ENCODE data around the gene ZBTB39. TPM values are rescaled to one million over a fixed set of nuclear protein-coding genes. Genes with fewer than 3 reads are reported as not detected.
"Not testable (repeated sequence)": the region's sequence is repeated elsewhere in the genome, so short reads cannot be mapped to it uniquely, and the experiment has no call there.

The ZBTB39 gene
- total RNA-seq, 1 donor from 2014 or later, result 8.5 TPM

DNA sequence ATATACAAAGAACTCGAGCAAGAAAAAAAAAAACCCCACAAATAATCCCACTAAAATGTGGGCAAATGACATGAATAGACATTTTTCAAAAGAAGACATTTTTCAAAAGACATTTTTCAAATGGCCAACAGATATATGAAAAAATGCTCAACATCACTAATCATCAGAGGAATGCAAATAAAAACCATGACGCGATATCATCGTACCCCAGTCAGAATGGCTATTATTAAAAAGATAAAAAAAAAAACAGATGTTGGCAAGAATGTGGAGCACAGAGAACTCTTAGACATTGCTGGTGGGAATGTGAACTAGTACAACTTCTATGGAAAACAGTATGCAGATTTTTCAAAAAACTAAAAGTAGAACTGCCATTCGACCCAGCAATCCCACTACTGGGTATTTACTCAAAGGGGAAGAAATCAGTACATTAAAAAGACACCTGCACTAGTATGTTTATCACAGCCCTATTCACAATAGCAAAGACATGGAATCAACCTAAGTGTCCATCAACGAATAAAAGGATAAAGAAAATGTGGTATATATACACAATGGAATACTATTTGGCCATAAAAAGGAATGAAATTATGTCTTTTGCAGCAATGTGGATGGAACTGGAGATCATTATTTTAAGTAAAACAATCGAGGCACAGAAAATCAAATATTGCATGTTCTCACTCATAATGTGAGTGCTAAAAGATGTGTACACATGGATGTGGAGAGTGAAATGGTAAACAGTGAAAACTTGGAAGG is 16.3 kb downstream of the ZBTB39 start:
- Histone ChIP-seq H3K27me3 (ENCODE audit: control insufficient read depth, insufficient read depth, low read length) (peaks cover 2% of the 10 kb centered on the region), H3K36me3 (ENCODE audit: control insufficient read depth, insufficient read depth, low read length) (no peaks in the 10 kb centered on the region), H3K4me3 (ENCODE audit: low read depth, low read length) (no peak overlapping the region)
- TF ChIP-seq, protein P1, sequence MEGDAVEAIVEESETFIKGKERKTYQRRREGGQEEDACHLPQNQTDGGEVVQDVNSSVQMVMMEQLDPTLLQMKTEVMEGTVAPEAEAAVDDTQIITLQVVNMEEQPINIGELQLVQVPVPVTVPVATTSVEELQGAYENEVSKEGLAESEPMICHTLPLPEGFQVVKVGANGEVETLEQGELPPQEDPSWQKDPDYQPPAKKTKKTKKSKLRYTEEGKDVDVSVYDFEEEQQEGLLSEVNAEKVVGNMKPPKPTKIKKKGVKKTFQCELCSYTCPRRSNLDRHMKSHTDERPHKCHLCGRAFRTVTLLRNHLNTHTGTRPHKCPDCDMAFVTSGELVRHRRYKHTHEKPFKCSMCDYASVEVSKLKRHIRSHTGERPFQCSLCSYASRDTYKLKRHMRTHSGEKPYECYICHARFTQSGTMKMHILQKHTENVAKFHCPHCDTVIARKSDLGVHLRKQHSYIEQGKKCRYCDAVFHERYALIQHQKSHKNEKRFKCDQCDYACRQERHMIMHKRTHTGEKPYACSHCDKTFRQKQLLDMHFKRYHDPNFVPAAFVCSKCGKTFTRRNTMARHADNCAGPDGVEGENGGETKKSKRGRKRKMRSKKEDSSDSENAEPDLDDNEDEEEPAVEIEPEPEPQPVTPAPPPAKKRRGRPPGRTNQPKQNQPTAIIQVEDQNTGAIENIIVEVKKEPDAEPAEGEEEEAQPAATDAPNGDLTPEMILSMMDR (IDR thresholded peaks at IDR 0.05; ENCODE audit: insufficient read depth, low read length, poor library complexity, severe bottlenecking), result no peak
- no peak for DNase-seq (ENCODE audit: low read depth)

DNA sequence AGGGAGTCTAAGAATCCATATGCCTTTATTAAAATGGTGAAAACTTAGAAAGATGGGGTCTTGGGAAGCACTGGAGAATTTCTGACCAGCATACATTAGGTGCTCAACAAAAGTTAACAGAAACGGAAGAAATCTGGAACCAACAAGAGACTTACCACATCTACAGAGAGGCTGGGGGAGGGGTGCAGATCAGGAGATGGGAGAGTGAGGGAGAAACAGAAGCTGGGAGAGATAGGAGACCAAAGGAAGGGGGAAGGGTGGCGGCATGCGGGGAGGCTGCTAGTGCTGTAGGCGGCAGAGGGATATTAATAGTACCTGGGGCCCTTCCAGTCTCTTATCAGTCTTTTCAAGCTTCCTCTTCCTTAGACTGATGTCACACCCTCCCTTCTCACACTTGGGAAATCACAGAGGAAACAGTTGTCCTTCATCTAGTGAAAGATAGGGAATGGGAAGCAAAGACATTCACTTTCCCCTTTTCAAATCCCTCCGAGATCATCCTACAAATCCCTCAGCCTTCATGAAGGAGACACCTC is 18.1 kb downstream of the ZBTB39 start:
- Histone ChIP-seq H3K36me3 (ENCODE audit: control insufficient read depth, insufficient read depth, low read length) (no peaks in the 10 kb centered on the region), H3K4me3 (ENCODE audit: low read depth, low read length) (no peak overlapping the region), H3K27me3 (ENCODE audit: control insufficient read depth, insufficient read depth, low read length) (peaks cover 2% of the 10 kb centered on the region)
- TF ChIP-seq, protein P1 (IDR thresholded peaks at IDR 0.05; ENCODE audit: insufficient read depth, low read length, poor library complexity, severe bottlenecking), result no peak
- DNase-seq (ENCODE audit: low read depth), result no peak

DNA sequence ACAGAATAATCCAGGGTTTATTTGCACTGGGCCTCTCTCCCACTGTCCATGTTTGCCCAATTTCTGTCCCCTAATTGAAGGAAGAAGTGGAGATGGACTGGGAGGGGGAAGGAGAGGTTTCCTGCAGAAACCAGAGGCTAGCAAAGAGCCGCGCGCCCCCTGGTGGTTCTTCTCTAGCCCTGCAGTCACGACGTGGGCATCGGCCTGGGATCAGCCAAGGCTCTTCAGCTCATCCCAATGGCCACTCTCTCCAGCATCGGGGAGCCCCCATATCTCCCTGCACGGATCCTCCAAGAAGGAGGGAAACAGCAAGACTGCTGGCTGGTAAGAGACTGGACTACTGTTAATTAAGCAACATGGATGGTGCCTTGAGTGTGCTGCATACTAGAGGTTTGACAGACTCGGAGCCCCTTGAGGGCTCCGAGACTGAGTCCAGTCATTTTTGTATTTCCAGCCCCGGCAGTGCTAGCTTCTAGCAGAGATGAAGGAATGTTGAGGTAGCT is 18.7 kb downstream of the ZBTB39 start:
- TF ChIP-seq, protein P1 (IDR thresholded peaks at IDR 0.05; ENCODE audit: insufficient read depth, low read length, poor library complexity, severe bottlenecking), result peak; percentile 96
- Histone ChIP-seq H3K36me3 (ENCODE audit: control insufficient read depth, insufficient read depth, low read length) (no peaks in the 10 kb centered on the region), H3K4me3 (ENCODE audit: low read depth, low read length) (no peak overlapping the region), H3K27me3 (ENCODE audit: control insufficient read depth, insufficient read depth, low read length) (peaks cover 2% of the 10 kb centered on the region)
- DNase-seq (ENCODE audit: low read depth), result no peak

DNA sequence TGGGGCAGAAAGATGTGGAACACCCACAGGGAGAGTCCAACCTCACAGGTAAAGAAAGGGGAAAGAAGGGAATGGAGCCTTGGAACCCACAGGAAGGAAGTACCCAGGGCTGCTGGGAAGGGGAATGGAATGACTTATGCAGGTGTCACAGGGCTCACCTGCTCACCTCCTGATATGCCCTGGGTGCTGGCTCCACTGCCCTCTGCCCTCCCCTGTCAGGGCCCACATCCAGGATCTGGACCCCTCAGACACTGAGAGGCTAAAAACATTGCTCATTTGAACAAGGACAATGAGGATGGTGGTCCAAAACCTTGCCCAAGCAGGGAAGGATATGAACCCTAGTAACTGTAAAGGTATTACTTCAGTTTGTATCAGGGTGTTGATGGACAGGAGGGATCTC is 19.3 kb downstream of the ZBTB39 start:
- no peaks in the 10 kb centered on the region for H3K36me3 ChIP-seq (ENCODE audit: control insufficient read depth, insufficient read depth, low read length)
- no peak overlapping the region for H3K4me3 ChIP-seq (ENCODE audit: low read depth, low read length)
- H3K27me3 ChIP-seq (ENCODE audit: control insufficient read depth, insufficient read depth, low read length), result peaks cover 2% of the 10 kb centered on the region
- DNase-seq (ENCODE audit: low read depth), result no peak
- TF ChIP-seq, protein P1 (IDR thresholded peaks at IDR 0.05; ENCODE audit: insufficient read depth, low read length, poor library complexity, severe bottlenecking), result no peak

DNA sequence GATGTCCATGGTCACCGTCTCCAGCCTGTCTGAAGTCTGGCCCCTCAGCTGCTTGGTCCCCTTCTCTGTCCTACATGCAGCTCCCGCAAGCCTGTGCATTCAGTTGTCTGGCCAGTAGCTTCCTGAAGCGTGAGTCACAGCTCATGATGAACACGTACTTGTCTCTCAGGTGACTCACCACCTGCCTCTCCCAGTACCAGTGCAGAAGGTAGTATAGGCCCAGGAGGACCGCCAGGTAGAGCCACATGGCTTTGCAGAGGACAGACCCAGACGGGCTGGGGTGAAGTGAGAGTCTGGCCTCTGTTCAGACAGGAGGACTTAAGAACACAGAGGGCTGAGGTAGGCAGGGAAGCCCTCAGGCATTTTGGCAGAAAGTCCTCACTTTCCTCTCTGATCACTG is 20.6 kb downstream of the ZBTB39 start:
- not testable (repeated sequence) for H3K36me3 ChIP-seq (ENCODE audit: control insufficient read depth, insufficient read depth, low read length); H3K27me3 ChIP-seq (ENCODE audit: control insufficient read depth, insufficient read depth, low read length); H3K4me3 ChIP-seq (ENCODE audit: low read depth, low read length)
- DNase-seq (ENCODE audit: low read depth), result peak; percentile 58

DNA sequence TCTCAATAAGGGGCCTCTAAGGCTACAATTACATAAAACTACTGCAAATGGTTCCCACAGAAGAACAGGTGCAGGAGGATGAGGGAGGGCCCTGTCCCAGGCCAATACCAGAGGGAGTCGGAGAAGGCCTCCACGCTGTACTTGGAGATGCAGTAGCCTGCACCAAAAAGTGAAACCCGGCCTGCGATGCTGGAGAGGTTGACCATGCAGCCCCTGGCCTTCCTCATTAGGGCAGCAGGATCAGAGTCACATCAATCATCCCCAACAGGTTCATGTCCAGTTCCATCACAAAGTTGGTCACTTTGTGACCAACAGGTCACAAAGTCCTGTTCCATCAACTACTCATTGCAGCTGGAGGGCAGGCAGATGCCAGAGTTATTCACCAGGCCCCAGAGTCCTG is 23.0 kb downstream of the ZBTB39 start:
- DNase-seq (ENCODE audit: low read depth), result no peak
- no peaks in the 10 kb centered on the region for H3K36me3 ChIP-seq (ENCODE audit: control insufficient read depth, insufficient read depth, low read length)
- H3K4me3 ChIP-seq (ENCODE audit: low read depth, low read length), result no peak overlapping the region
- peaks cover 2% of the 10 kb centered on the region for H3K27me3 ChIP-seq (ENCODE audit: control insufficient read depth, insufficient read depth, low read length)
- TF ChIP-seq, protein P1 (IDR thresholded peaks at IDR 0.05; ENCODE audit: insufficient read depth, low read length, poor library complexity, severe bottlenecking), result no peak

DNA sequence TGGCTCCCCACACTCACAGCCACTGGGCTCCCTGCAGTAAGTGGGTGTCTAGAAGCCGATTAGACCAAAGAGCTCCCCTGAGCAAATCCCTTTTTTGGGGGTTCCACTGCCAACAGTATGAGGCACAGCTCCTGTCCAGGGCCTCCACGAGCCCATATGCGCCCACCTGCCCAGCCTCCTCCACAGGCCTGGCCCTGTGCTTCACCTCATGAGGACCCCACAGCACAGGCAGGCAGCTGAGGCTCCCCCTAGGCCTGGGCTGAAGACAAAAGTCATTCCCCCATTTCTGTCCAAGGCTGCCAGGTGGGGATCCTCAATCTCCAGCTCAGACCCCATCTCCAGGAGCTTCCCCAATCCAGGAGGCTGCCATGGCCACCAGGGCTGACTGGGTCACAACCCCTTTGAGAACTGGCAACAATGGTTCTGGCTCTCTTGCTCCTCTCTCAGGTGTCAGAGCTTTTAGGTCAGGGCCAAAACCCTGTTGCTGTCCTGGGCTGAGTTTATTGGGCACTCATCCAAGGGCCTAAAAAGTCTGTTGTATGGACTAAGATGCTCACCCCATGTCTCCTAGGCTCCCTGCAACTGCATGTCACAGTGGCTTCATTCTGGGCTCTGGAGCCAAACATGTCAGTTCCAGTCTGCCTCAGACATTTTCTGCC is 23.6 kb downstream of the ZBTB39 start:
- DNase-seq (ENCODE audit: low read depth); H3K27me3 ChIP-seq (ENCODE audit: control insufficient read depth, insufficient read depth, low read length); H3K4me3 ChIP-seq (ENCODE audit: low read depth, low read length); H3K36me3 ChIP-seq (ENCODE audit: control insufficient read depth, insufficient read depth, low read length): not testable (repeated sequence)
